GM12878 (cell line): ENCODE results near the gene ANKRD31. TPM values are rescaled to one million over a fixed set of nuclear protein-coding genes. Genes with fewer than 3 reads are reported as not detected.

Experiments used
- ASH2L ChIP-seq: fragments of 300-600, 200-600 bp; sonication (generic); IDR thresholded peaks from 2 replicates; pipeline ENCODE4 v1.6.1; 2017; ENCODE audit warnings: low read depth, mild to moderate bottlenecking, borderline replicate concordance
- BACH1 ChIP-seq: fragments of 450-650 bp; IDR thresholded peaks from 2 replicates; pipeline ENCODE4 v1.6.1; 2017; ENCODE audit warnings: mild to moderate bottlenecking, borderline replicate concordance
- CHD4 ChIP-seq: fragments of 200-600 bp; sonication (generic); IDR thresholded peaks from 2 replicates; pipeline ENCODE4 v1.6.1; 2016; ENCODE audit warnings: mild to moderate bottlenecking
- GABPA ChIP-seq: IDR thresholded peaks from 2 replicates; pipeline ENCODE4 v1.6.1; 2014; ENCODE audit warnings: antibody characterized with exemption, low read depth, mild to moderate bottlenecking, inconsistent platforms
- MEF2B ChIP-seq: fragments of 450-650 bp; IDR thresholded peaks from 2 replicates; pipeline ENCODE4 v1.6.1; 2018; ENCODE audit warnings: mild to moderate bottlenecking, moderate library complexity; ENCODE audit not compliant: partially characterized antibody, poor library complexity, severe bottlenecking
- NBN ChIP-seq: fragments of 450-650 bp; IDR thresholded peaks from 2 replicates; pipeline ENCODE4 v1.6.1; 2016
- NFXL1 ChIP-seq: fragments of 450-650 bp; IDR thresholded peaks from 2 replicates; pipeline ENCODE4 v1.6.1; 2017; ENCODE audit warnings: antibody characterized with exemption, mild to moderate bottlenecking, borderline replicate concordance
- NFYB ChIP-seq: IDR thresholded peaks from 2 replicates; pipeline ENCODE4 v1.6.1; 2011; ENCODE audit warnings: low read depth, mild to moderate bottlenecking, low read length, improper control_type of control experiment, moderate library complexity; ENCODE audit not compliant: insufficient read depth
- NR2C1 ChIP-seq: fragments of 450-650 bp; IDR thresholded peaks from 2 replicates; pipeline ENCODE4 v1.6.1; 2017; ENCODE audit warnings: antibody characterized with exemption, mild to moderate bottlenecking, moderate library complexity
- NR2F1 ChIP-seq: fragments of 450-650 bp; conservative IDR thresholded peaks from 2 replicates; pipeline ENCODE4 v1.6.1; 2017; ENCODE audit warnings: mild to moderate bottlenecking
- POLR2AphosphoS2 ChIP-seq: IDR thresholded peaks from 2 replicates; pipeline ENCODE4 v1.6.1; 2011; ENCODE audit warnings: low read depth, mild to moderate bottlenecking, low read length, improper control_type of control experiment, moderate library complexity
- POLR2AphosphoS5 ChIP-seq: IDR thresholded peaks from 2 replicates; pipeline ENCODE4 v1.6.1; 2011; ENCODE audit warnings: mild to moderate bottlenecking, low read length, inconsistent platforms
- POU2F2 ChIP-seq: IDR thresholded peaks from 3 replicates; pipeline ENCODE4 v1.6.1; 2011; ENCODE audit warnings: low read depth, mild to moderate bottlenecking, low read length, borderline replicate concordance
- SMAD5 ChIP-seq: IDR thresholded peaks from 2 replicates; pipeline ENCODE4 v1.6.1; 2016; ENCODE audit warnings: antibody characterized with exemption, low read depth
- SRF ChIP-seq, 2 experiments: IDR thresholded peaks; 2 replicates each; pipeline ENCODE4 v1.6.1; 2011; ENCODE audit warnings: low read depth in 2 of 2, low read length in 2 of 2, mild to moderate bottlenecking in 1 of 2, moderate library complexity in 1 of 2
- SUZ12 ChIP-seq: fragments of 200-600 bp; sonication (generic); IDR thresholded peaks from one replicate; pipeline ENCODE4 v1.6.1; 2018; ENCODE audit warnings: antibody characterized with exemption, mild to moderate bottlenecking; ENCODE audit not compliant: unreplicated experiment
- TBL1XR1 ChIP-seq: IDR thresholded peaks from 2 replicates; pipeline ENCODE4 v1.6.1; 2012; ENCODE audit warnings: low read depth, low read length, improper control_type of control experiment
- YBX1 ChIP-seq: fragments of 450-650 bp; IDR thresholded peaks from 2 replicates; pipeline ENCODE4 v1.6.1; 2016; ENCODE audit warnings: antibody characterized with exemption
- polyA plus RNA-seq, 11 experiments: library from polyadenylated mRNA; depleted of rRNA in 4 of 11; unstranded in 6 of 11; stranded (reverse) in 5 of 11; fragments of >200 nt; fragmentation: Nextera tagmentation in 4 of 11; fragmentation: Illumina TruSeq in 1 of 11; extraction: Ambion mirVana in 4 of 11; extraction: Trizol in 1 of 11; gene quantifications; 1 replicate in 1 of 11; 2 replicates in 10 of 11; pipeline versions ENCODE4 v1.2.1 to v1.2.3, GENCODE V29; 2011 to 2016; ENCODE audit warnings: inconsistent platforms in 2 of 11, missing spikeins in 2 of 11, low read depth in 1 of 11
- total RNA-seq, 4 experiments: library from RNA; depleted of rRNA in 3 of 4; stranded (reverse); fragments of >200 nt in 3 of 4; fragmentation: Illumina TruSeq in 1 of 4; extraction: Trizol in 1 of 4; gene quantifications; 2 replicates each; pipeline versions ENCODE4 v1.2.1 to v1.2.3, GENCODE V29; 2013 to 2021
- TF ChIP-seq, protein P1 (sequence below): IDR thresholded peaks from 2 replicates; pipeline ENCODE4 v1.6.1; 2012; ENCODE audit warnings: improper control_type of control experiment, low read depth, low read length; ENCODE audit not compliant: insufficient replicate concordance
- TF ChIP-seq, protein P2 (sequence below): IDR thresholded peaks from 2 replicates; pipeline ENCODE4 v1.6.1; 2011; ENCODE audit warnings: low read depth, mild to moderate bottlenecking, low read length, moderate library complexity, borderline replicate concordance; ENCODE audit errors: extremely low read depth
- TF ChIP-seq, protein P3 (sequence below): fragments of 150-350 bp; IDR thresholded peaks from 2 replicates; pipeline ENCODE4 v1.6.1; 2014; ENCODE audit warnings: mild to moderate bottlenecking, low read depth, low read length
- TF ChIP-seq, protein P4 (sequence below): IDR thresholded peaks from 2 replicates; pipeline ENCODE4 v1.6.1; 2012; ENCODE audit warnings: mild to moderate bottlenecking, low read depth, low read length

ANKRD31 gene
- total and polyA plus RNA-seq, 10 of the 15 experiments (the other 5 are each of a cell fraction or from before 2014, with no cell fraction given): under 0.01 to 0.10 (median 0.04) TPM; not detected in 3

DNA sequence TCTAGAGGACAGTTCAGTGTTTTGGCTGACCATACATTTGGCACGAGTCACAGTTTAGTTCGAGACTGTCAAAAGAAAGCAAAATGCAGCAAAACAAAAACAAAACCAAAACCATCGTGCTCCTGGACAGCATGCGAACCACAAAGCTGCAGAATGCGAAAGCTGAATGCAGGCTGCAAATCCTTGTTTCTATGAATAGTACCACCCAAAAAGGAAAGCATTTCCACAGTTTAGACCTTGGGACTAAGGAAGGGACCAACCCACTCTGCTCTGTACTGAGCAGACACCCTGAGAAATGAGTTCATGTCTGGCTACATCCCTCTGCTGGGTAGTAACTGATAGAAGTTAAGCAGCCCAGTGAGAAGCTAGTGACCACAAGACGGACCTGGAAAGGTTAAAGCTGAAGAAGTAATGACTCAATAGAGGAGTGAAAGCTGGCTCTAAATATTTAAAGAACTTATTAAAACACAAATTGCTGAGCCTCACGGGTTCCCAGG lies 188.2 kb downstream of the ANKRD31 start (continued):
- TF ChIP-seq ASH2L (no peak), POLR2AphosphoS2 (no peak), NFXL1 (no peak), NBN (no peak), NR2C1 (no peak), SMAD5 (no peak), POLR2AphosphoS5 (no peak), POU2F2 (no peak), CHD4 (no peak), SRF (IDR thresholded peaks at IDR 0.05; ENCODE audit: low read depth in 2 of 2, low read length in 2 of 2) (no peak), BACH1 (no peak), SUZ12 (no peak), TBL1XR1 (no peak), MEF2B (peak; percentile 36), GABPA (no peak), NR2F1 (peak; percentile 43; the same call in 1 of the 2 replicates), YBX1 (no peak), NFYB (no peak)
- TF ChIP-seq, protein P1, sequence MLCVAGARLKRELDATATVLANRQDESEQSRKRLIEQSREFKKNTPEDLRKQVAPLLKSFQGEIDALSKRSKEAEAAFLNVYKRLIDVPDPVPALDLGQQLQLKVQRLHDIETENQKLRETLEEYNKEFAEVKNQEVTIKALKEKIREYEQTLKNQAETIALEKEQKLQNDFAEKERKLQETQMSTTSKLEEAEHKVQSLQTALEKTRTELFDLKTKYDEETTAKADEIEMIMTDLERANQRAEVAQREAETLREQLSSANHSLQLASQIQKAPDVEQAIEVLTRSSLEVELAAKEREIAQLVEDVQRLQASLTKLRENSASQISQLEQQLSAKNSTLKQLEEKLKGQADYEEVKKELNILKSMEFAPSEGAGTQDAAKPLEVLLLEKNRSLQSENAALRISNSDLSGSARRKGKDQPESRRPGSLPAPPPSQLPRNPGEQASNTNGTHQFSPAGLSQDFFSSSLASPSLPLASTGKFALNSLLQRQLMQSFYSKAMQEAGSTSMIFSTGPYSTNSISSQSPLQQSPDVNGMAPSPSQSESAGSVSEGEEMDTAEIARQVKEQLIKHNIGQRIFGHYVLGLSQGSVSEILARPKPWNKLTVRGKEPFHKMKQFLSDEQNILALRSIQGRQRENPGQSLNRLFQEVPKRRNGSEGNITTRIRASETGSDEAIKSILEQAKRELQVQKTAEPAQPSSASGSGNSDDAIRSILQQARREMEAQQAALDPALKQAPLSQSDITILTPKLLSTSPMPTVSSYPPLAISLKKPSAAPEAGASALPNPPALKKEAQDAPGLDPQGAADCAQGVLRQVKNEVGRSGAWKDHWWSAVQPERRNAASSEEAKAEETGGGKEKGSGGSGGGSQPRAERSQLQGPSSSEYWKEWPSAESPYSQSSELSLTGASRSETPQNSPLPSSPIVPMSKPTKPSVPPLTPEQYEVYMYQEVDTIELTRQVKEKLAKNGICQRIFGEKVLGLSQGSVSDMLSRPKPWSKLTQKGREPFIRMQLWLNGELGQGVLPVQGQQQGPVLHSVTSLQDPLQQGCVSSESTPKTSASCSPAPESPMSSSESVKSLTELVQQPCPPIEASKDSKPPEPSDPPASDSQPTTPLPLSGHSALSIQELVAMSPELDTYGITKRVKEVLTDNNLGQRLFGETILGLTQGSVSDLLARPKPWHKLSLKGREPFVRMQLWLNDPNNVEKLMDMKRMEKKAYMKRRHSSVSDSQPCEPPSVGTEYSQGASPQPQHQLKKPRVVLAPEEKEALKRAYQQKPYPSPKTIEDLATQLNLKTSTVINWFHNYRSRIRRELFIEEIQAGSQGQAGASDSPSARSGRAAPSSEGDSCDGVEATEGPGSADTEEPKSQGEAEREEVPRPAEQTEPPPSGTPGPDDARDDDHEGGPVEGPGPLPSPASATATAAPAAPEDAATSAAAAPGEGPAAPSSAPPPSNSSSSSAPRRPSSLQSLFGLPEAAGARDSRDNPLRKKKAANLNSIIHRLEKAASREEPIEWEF: no peak
- TF ChIP-seq, protein P2, sequence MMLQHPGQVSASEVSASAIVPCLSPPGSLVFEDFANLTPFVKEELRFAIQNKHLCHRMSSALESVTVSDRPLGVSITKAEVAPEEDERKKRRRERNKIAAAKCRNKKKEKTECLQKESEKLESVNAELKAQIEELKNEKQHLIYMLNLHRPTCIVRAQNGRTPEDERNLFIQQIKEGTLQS: no peak
- TF ChIP-seq, protein P3, sequence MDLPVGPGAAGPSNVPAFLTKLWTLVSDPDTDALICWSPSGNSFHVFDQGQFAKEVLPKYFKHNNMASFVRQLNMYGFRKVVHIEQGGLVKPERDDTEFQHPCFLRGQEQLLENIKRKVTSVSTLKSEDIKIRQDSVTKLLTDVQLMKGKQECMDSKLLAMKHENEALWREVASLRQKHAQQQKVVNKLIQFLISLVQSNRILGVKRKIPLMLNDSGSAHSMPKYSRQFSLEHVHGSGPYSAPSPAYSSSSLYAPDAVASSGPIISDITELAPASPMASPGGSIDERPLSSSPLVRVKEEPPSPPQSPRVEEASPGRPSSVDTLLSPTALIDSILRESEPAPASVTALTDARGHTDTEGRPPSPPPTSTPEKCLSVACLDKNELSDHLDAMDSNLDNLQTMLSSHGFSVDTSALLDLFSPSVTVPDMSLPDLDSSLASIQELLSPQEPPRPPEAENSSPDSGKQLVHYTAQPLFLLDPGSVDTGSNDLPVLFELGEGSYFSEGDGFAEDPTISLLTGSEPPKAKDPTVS: no peak
- TF ChIP-seq, protein P4, sequence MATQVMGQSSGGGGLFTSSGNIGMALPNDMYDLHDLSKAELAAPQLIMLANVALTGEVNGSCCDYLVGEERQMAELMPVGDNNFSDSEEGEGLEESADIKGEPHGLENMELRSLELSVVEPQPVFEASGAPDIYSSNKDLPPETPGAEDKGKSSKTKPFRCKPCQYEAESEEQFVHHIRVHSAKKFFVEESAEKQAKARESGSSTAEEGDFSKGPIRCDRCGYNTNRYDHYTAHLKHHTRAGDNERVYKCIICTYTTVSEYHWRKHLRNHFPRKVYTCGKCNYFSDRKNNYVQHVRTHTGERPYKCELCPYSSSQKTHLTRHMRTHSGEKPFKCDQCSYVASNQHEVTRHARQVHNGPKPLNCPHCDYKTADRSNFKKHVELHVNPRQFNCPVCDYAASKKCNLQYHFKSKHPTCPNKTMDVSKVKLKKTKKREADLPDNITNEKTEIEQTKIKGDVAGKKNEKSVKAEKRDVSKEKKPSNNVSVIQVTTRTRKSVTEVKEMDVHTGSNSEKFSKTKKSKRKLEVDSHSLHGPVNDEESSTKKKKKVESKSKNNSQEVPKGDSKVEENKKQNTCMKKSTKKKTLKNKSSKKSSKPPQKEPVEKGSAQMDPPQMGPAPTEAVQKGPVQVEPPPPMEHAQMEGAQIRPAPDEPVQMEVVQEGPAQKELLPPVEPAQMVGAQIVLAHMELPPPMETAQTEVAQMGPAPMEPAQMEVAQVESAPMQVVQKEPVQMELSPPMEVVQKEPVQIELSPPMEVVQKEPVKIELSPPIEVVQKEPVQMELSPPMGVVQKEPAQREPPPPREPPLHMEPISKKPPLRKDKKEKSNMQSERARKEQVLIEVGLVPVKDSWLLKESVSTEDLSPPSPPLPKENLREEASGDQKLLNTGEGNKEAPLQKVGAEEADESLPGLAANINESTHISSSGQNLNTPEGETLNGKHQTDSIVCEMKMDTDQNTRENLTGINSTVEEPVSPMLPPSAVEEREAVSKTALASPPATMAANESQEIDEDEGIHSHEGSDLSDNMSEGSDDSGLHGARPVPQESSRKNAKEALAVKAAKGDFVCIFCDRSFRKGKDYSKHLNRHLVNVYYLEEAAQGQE: no peak
